H1 (cell line): Measurements from ENCODE around the gene PTMA. TPM values are rescaled to one million over a fixed set of nuclear protein-coding genes. Genes with fewer than 3 reads are reported as not detected.

ENCODE experiments used
- CTCF ChIA-PET: fragments of 300-600 bp; sonication (Branson Sonifier 250); formaldehyde crosslinking; loops from one replicate; lab custom pipeline; 2021; ENCODE audit not compliant: partially characterized antibody; lab: Charles Lee
- POLR2A ChIA-PET: fragments of 300-600 bp; sonication (Branson Sonifier 250); formaldehyde crosslinking; loops from one replicate; lab custom pipeline; 2021; ENCODE audit warnings: inconsistent platforms; ENCODE audit not compliant: partially characterized antibody; lab: Charles Lee
- DNase-seq, 2 experiments: peaks; one replicate each; pipeline versions ENCODE4 v3.0.0 to v3.0.0-alpha.2; 2010 to 2022; ENCODE audit warnings: low spot score in 2 of 2, low read depth in 1 of 2, mixed read lengths in 1 of 2
- FAIRE-seq: peaks from 2 replicates; lab custom pipeline; 2011; peaks lifted over from hg19 to GRCh38; lab: Jason Lieb, UNC
- H2AFZ ChIP-seq: 2 replicates; pipeline ENCODE4 v1.8.1; 2012; ENCODE audit warnings: low read length, inconsistent platforms
- H2AK5ac ChIP-seq: 2 replicates; pipeline ENCODE4 v1.6.1; 2013; ENCODE audit warnings: low read depth, low read length
- H2BK120ac ChIP-seq: replicated peaks from 2 replicates; pipeline ENCODE3; 2013; ENCODE audit warnings: low read depth, low read length, inconsistent platforms
- H2BK12ac ChIP-seq: 2 replicates; pipeline ENCODE4 v1.6.1; 2013; ENCODE audit warnings: low read depth, low read length
- H2BK15ac ChIP-seq: 2 replicates; pipeline ENCODE4 v1.6.1; 2013; ENCODE audit warnings: low read length
- H2BK20ac ChIP-seq: 2 replicates; pipeline ENCODE4 v1.6.1; 2013; ENCODE audit warnings: low read length
- H2BK5ac ChIP-seq: 2 replicates; pipeline ENCODE4 v1.6.1; 2013; ENCODE audit warnings: low read depth, low read length
- H3K14ac ChIP-seq: 2 replicates; pipeline ENCODE4 v1.6.1; 2013; ENCODE audit warnings: inconsistent platforms; ENCODE audit not compliant: insufficient read length
- H3K18ac ChIP-seq: 2 replicates; pipeline ENCODE4 v1.6.1; 2013; ENCODE audit warnings: low read length; ENCODE audit errors: extremely low read depth
- H3K23ac ChIP-seq: 2 replicates; pipeline ENCODE4 v1.6.1; 2013; ENCODE audit warnings: inconsistent platforms; ENCODE audit not compliant: insufficient read length
- H3K23me2 ChIP-seq: 2 replicates; pipeline ENCODE4 v1.6.1; 2013; ENCODE audit warnings: low read depth, low read length
- H3K27ac ChIP-seq: 2 replicates; pipeline ENCODE4 v1.6.1; 2011; ENCODE audit warnings: low read depth, low read length, inconsistent platforms
- H3K27me3 ChIP-seq, 4 experiments: replicated peaks in 1 of 4; 1 replicate in 1 of 4; 2 replicates in 3 of 4; pipeline versions ENCODE4 v1.6.1 to v1.8.1; 2011 to 2013; ENCODE audit warnings: low read length in 3 of 4, mild to moderate bottlenecking in 3 of 4, inconsistent platforms in 2 of 4, mixed read lengths in 2 of 4, moderate library complexity in 1 of 4; ENCODE audit not compliant: control insufficient read depth in 3 of 4, insufficient read depth in 3 of 4; ENCODE audit errors: extremely low read depth in 1 of 4
- H3K36me3 ChIP-seq, 4 experiments: 2 replicates each; pipeline versions ENCODE4 v1.6.1 to v1.8.1; 2011 to 2013; ENCODE audit warnings: mild to moderate bottlenecking in 4 of 4, low read length in 3 of 4, moderate library complexity in 2 of 4, control low read depth in 1 of 4, inconsistent platforms in 1 of 4; ENCODE audit not compliant: insufficient read depth in 4 of 4, control insufficient read depth in 2 of 4
- H3K4ac ChIP-seq: replicated peaks from 2 replicates; pipeline ENCODE3; 2013; ENCODE audit warnings: low read length, low read depth, mixed read lengths, inconsistent platforms; ENCODE audit not compliant: insufficient read length
- H3K4me1 ChIP-seq, 4 experiments: replicated peaks in 1 of 4; 1 replicate in 1 of 4; 2 replicates in 3 of 4; pipeline versions ENCODE4 v1.6.1 to v1.8.1; 2011 to 2013; ENCODE audit warnings: low read length in 3 of 4, inconsistent platforms in 2 of 4, mixed read lengths in 1 of 4; ENCODE audit not compliant: insufficient read depth in 4 of 4, control insufficient read depth in 3 of 4
- H3K4me2 ChIP-seq, 2 experiments: 2 replicates each; pipeline versions ENCODE4 v1.6.1 to v1.8.1; 2011 to 2013; ENCODE audit warnings: low read depth in 2 of 2, low read length in 2 of 2, control low read depth in 1 of 2, inconsistent platforms in 1 of 2, mild to moderate bottlenecking in 1 of 2; ENCODE audit not compliant: insufficient read depth in 1 of 2
- H3K4me3 ChIP-seq, 4 experiments: fragments of 200-600, 300-600 bp in 1 of 4; sonication (generic), shearing (Covaris generic), sonication (Bioruptor Twin) in 1 of 4; 2 replicates each; pipeline versions ENCODE4 v1.5.1 to v1.8.1; 2011 to 2016; ENCODE audit warnings: low read length in 4 of 4, low read depth in 3 of 4, control low read depth in 2 of 4, inconsistent platforms in 2 of 4, mild to moderate bottlenecking in 2 of 4, mixed read lengths in 1 of 4, moderate library complexity in 1 of 4; ENCODE audit not compliant: insufficient read depth in 2 of 4; ENCODE audit errors: extremely low read depth in 1 of 4
- H3K56ac ChIP-seq: replicated peaks from 2 replicates; pipeline ENCODE3; 2013; ENCODE audit warnings: low read depth, mild to moderate bottlenecking, mixed read lengths, low read length, inconsistent platforms; ENCODE audit not compliant: insufficient read length
- H3K79me1 ChIP-seq: 2 replicates; pipeline ENCODE4 v1.6.1; 2013; ENCODE audit warnings: low read depth, low read length, control low read depth
- H3K79me2 ChIP-seq, 2 experiments: 2 replicates each; pipeline versions ENCODE4 v1.6.1 to v1.8.1; 2012 to 2013; ENCODE audit warnings: low read length in 2 of 2, mild to moderate bottlenecking in 2 of 2, inconsistent platforms in 1 of 2; ENCODE audit not compliant: insufficient read depth in 2 of 2, control insufficient read depth in 1 of 2
- H3K9ac ChIP-seq, 4 experiments: replicated peaks in 1 of 4; 1 replicate in 1 of 4; 2 replicates in 3 of 4; pipeline versions ENCODE4 v1.6.1 to v1.8.1; 2011 to 2013; ENCODE audit warnings: low read depth in 3 of 4, low read length in 3 of 4, control low read depth in 2 of 4, mild to moderate bottlenecking in 2 of 4, moderate library complexity in 2 of 4, inconsistent platforms in 1 of 4; ENCODE audit errors: extremely low read depth in 1 of 4
- H3K9me3 ChIP-seq, 2 experiments: 2 replicates each; pipeline versions ENCODE4 v1.6.1 to v1.8.1; 2012 to 2013; ENCODE audit warnings: mild to moderate bottlenecking in 2 of 2, moderate library complexity in 2 of 2, control low read depth in 1 of 2, inconsistent platforms in 1 of 2, low read depth in 1 of 2, low read length in 1 of 2, mixed read lengths in 1 of 2; ENCODE audit not compliant: insufficient read depth in 2 of 2
- H4K20me1 ChIP-seq, 2 experiments: replicated peaks in 1 of 2; 2 replicates each; pipeline versions ENCODE3 to v1.8.1; 2011 to 2013; ENCODE audit warnings: inconsistent platforms in 2 of 2, low read length in 2 of 2, mild to moderate bottlenecking in 1 of 2; ENCODE audit not compliant: insufficient read depth in 2 of 2, control insufficient read depth in 1 of 2
- H4K5ac ChIP-seq: 2 replicates; pipeline ENCODE4 v1.6.1; 2013; ENCODE audit warnings: low read length, low read depth, mixed read lengths, inconsistent platforms; ENCODE audit not compliant: insufficient read length
- H4K8ac ChIP-seq: 2 replicates; pipeline ENCODE4 v1.8.0; 2013; ENCODE audit warnings: mild to moderate bottlenecking, moderate library complexity, low read length, inconsistent platforms; ENCODE audit not compliant: insufficient read depth; ENCODE audit errors: extremely low read depth
- H4K91ac ChIP-seq: replicated peaks from 2 replicates; pipeline ENCODE3; 2013; ENCODE audit warnings: low read length, mixed read lengths, inconsistent platforms; ENCODE audit not compliant: insufficient read length
- EGR1 ChIP-seq: IDR thresholded peaks from 2 replicates; pipeline ENCODE4 v1.6.1; 2011; ENCODE audit warnings: low read depth, low read length, borderline replicate concordance
- POLR2A ChIP-seq, 2 experiments: IDR thresholded peaks; 1 replicate in 1 of 2; 2 replicates in 1 of 2; pipeline ENCODE4 v1.6.1; 2011; ENCODE audit warnings: low read depth in 2 of 2, low read length in 2 of 2, mild to moderate bottlenecking in 2 of 2; ENCODE audit errors: control extremely low read depth in 1 of 2
- WGBS, 2 experiments: shearing (Covaris generic) in 1 of 2; methylation state at CpG; one replicate each; pipeline versions ENCODE4 v1.1.6 to v1.1.7; 2013 to 2015; ENCODE audit warnings: low lambda C conversion rate in 2 of 2, mixed read lengths in 2 of 2, inconsistent platforms in 1 of 2, low coverage in 1 of 2, missing lambda C conversion rate in 1 of 2; ENCODE audit not compliant: insufficient replicate concordance in 2 of 2, insufficient coverage in 1 of 2, insufficient read length in 1 of 2; ENCODE audit errors: extremely low coverage in 1 of 2, missing lambda C conversion rate in 1 of 2; 5-methylcytosine and 5-hydroxymethylcytosine counted together
- polyA plus RNA-seq, 7 experiments: library from polyadenylated mRNA; depleted of rRNA in 3 of 7; stranded (reverse) in 5 of 7; unstranded in 2 of 7; fragments of >200 nt in 5 of 7; fragments of 200-250 nt in 2 of 7; gene quantifications; 1 replicate in 5 of 7; 2 replicates in 1 of 7; 4 replicates in 1 of 7; pipeline versions ENCODE4 v1.2.1 to v1.2.3, GENCODE V29; 2011 to 2013; ENCODE audit warnings: missing spikeins in 2 of 7, mixed read lengths in 2 of 7
- total RNA-seq: library from RNA; stranded (reverse); fragmentation: NEBNext Ultra II Directional; extraction: Animal tissue kit (Norgen Biotek cat#: 25700); gene quantifications from 2 replicates; pipeline ENCODE4 v1.2.1, GENCODE V29; 2021

The PTMA gene
- total and polyA plus RNA-seq, 2 of the 8 experiments (the other 6 are each of a cell fraction or from before 2014, with no cell fraction given): 683 to 2,680 TPM

GRCh38 chr2:231718799-231719198 lies 10.5 kb downstream of the PTMA start:
- Histone ChIP-seq H4K5ac (no peak overlapping the region), H4K8ac (no peak overlapping the region), H3K27me3 (no peaks in the 10 kb centered on the region), H2BK5ac (no peak overlapping the region), H2BK20ac (0 out of 2 replicates have a peak overlapping the region, but pooled peaks have one; percentile 56), H3K23ac (no peak overlapping the region), H2BK120ac (no peak overlapping the region), H3K4ac (no peak overlapping the region), H4K91ac (no peak overlapping the region), H3K4me1 (peaks cover 0 to 16% (median 10%) of the 10 kb centered on the region in 4 experiments; a peak in 5 of 7 replicates), H3K4me3 (no peak overlapping the region), H2BK15ac (no peak overlapping the region), H3K14ac (no peak overlapping the region), H3K9ac (no peak overlapping the region), H4K20me1 (peaks cover 0 to 2% of the 10 kb centered on the region in 2 experiments), H3K4me2 (no peak overlapping the region), H3K79me1 (no peaks in the 10 kb centered on the region), H2BK12ac (no peak overlapping the region), H3K23me2 (no peaks in the 10 kb centered on the region), H2AFZ (no peak overlapping the region), H2AK5ac (no peak overlapping the region), H3K27ac (no peak overlapping the region), H3K18ac (no peak overlapping the region), H3K79me2 (no peaks in the 10 kb centered on the region), H3K9me3 (no peaks in the 10 kb centered on the region), H3K36me3 (no peaks in the 10 kb centered on the region), H3K56ac (no peak overlapping the region)
- FAIRE-seq (no peak), DNase-seq (no peak)
- ChIA-PET CTCF (interaction anchor here (12.1 kb wide), 1 partner anchor 39 kb away, joined by 555 read pairs; no protein-coding TSS in a partner anchor), POLR2A (interaction anchor here (1.0 to 22.8 kb wide), 3 partner anchors 14 to 98 kb away, joined by 3 to 1080 read pairs (median 109); partner anchors contain the start of gene PTMA)
- 99% methylated on average over 6 of the region's 6 CpGs; no CpG with 5 or more reads in 1 of the 2 experiments for WGBS, 2 experiments
- TF ChIP-seq EGR1 (no peak), POLR2A (IDR thresholded peaks at IDR 0.05; ENCODE audit: control extremely low read depth in 1 of 2, low read depth in 2 of 2, low read length in 2 of 2) (no peak)
